ENCODE results near the gene FBXO42.
A peak's percentile ranks its signal among the peaks of the same experiment; 100 is the strongest.
"Not testable (repeated sequence)": the region's sequence is repeated elsewhere in the genome, so short reads cannot be mapped to it uniquely, and the experiment has no call there.

FBXO42 gene

GRCh38 chr1:16372535-16373285 lies 20.4 kb upstream of the FBXO42 start:
- no peak for DNase-seq (ENCODE audit: low read depth in 2 of 2)

DNA sequence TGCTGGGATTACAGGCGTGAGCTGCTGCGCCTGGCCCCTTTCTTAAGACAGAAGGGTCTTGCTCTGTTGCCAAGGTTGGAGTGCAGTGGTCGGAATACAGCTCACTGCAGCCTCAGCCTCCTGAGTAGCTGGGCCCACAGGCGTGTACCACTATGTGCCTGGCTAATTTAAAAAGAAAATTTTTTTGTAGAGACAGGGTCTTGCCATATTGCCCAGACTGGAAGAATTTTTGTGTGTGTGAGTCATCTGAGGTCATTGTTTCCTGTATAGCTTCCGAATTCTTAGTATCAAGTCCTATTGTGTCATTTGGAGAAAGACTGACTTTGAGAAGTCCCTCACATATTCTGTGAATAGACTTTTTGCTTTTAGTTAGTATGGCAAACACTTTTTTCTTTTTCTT lies 19.4 kb upstream of the FBXO42 start:
- DNase-seq (ENCODE audit: low read depth in 2 of 2) = no peak

- DNase-seq (ENCODE audit: low read depth in 2 of 2) = no peak
Observed at GRCh38 chr1:16369821-16370220, 17.5 kb upstream of the FBXO42 start.

GRCh38 chr1:16367968-16368890 lies 15.9 kb upstream of the FBXO42 start:
- DNase-seq (ENCODE audit: low read depth in 2 of 2) = no peak

DNA sequence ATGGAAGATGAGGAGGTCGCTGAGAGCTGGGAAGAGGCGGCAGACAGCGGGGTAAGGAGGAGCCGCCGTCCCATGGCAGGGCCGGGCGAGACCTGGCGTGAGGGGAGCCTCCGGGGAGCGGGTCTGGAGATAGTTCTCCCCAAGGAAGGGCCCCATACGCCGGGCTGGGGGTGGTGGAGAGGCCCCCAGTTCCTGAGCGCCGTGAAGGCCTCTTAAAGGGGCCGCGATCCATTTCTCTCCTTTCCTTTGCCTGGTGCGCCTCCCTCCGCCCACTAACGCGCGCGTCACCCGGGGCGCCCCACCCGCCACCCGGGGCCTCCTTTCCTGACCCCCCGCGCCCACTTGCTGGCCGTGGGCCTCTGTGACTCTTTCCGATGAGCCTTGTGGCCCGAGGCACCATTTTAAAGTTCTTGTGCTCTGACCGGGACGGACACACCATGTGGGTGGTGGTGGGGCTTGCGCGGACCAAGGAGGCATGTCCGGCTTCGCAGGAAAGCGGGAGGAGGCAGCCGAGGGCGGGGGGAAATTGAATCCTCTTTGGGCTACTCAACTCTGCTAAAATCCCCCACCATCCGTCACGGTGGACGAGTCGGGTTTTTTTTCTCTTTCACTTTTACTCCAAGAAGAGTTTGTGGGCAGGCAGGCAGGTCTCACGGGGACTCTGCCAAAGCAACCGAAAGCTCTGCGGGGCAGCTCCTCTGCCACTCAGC lies 15.1 kb upstream of the FBXO42 start:
- DNase-seq (ENCODE audit: low read depth in 2 of 2) = peak; percentile 83 to 84

DNA sequence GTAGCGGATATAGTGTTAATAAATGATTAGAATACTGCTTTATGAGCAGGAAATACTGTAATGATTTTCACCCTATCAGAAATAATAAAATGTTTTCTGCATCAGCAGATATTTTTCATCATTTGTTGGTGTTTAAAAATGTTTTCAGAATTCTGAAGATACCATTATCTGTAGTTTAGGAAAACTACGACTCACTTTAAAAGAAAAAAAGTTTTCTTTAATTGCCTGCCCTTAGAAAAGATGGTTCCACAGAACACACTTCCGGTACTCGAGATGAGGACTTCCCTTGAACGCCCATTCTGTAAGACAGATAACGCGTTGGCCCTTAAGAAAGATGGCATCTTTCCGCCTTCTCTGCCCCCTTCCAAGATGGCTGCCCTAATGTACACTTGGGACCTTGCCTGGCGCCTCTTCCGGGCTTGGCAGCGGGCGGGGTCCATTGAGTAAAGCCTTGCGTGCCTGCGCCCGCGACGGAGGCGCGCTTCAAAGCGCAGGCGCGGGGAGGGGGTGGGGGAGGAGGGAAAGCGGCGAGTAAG lies 14.5 kb upstream of the FBXO42 start, which contains the start of gene SZRD1:
TSS of gene SZRD1 (plus strand) at position 521 of the 536 bp plus-strand sequence. CDS start 16 bp downstream, outside the sequence.
- DNase-seq (ENCODE audit: low read depth in 2 of 2) = peak; percentile 93 to 95

- not testable (repeated sequence) for DNase-seq (ENCODE audit: low read depth in 2 of 2)
Observed at GRCh38 chr1:16365146-16365498, 12.8 kb upstream of the FBXO42 start.

DNA sequence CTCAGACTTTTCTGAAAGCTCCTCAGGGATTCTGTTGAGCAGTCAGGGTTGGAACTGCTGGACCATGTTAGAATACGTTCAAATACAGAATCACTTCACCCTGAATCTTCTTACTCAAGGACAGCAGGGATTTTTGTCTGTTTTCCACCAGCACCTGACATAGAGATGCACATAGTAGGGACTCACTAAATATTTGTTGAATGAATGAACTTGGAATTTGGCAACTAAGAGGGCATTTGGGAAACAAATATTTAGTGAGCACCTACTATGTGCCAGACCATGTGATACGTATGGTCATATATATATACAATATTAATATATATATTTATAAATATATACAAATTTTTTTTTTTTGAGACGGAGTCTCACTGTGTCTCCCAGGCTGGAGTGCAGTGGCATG lies 4.6 kb upstream of the FBXO42 start:
- DNase-seq (ENCODE audit: low read depth in 2 of 2) = no peak

- DNase-seq (ENCODE audit: low read depth in 2 of 2) = no peak
Observed at GRCh38 chr1:16354619-16355018, 2.3 kb upstream of the FBXO42 start.

GRCh38 chr1:16352842-16353535 lies 709 bp upstream of the FBXO42 start:
- no peak for DNase-seq (ENCODE audit: low read depth in 2 of 2)

GRCh38 chr1:16351456-16351993 lies 755 bp downstream of the FBXO42 start:
- DNase-seq (ENCODE audit: low read depth in 2 of 2) = no peak

- no peak for DNase-seq (ENCODE audit: low read depth in 2 of 2)
Observed at GRCh38 chr1:16349847-16350406, 2.4 kb downstream of the FBXO42 start.

GRCh38 chr1:16348414-16349182 lies 3.7 kb downstream of the FBXO42 start:
- no peak for DNase-seq (ENCODE audit: low read depth in 2 of 2)

GRCh38 chr1:16343276-16343675 lies 9.0 kb downstream of the FBXO42 start:
- not testable (repeated sequence) for DNase-seq (ENCODE audit: low read depth in 2 of 2)

DNA sequence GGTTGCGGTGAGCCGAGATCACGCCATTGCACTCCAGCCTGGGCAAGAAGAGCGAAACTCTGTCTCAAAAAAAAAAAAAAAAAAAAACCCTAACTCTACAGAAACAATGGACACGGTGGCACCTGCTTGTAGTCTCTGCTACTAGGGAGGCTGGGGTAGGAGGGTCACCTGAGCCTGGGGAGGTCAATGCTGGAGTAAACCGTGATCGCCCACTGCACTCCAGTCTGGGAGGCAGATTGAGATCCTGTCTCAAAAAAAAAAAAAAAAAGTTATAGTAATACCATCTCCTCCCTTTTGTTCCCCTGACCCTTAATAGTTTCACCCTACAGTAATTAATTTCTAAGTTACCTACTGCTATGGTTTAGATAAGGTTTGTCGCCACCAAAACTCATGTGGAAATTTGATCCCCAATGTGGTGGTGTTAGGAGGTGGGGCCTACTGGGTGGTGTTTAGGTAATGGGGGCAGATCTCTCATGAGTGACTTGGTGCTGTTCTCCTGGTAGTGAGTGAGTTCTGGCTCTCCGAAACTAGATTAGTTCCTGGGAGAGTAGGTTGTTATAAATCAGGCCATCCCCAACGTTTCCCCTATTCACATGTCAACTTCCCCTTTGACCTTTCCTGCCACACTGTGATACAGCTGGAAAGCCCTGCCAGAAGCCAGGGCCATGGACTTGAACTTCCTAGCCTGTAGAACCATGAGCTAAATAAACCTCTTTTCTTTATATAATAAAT lies 9.8 kb downstream of the FBXO42 start:
- DNase-seq (ENCODE audit: low read depth in 2 of 2) = no peak

GRCh38 chr1:16340673-16341072 lies 11.6 kb downstream of the FBXO42 start:
- DNase-seq (ENCODE audit: low read depth in 2 of 2) = no peak

DNA sequence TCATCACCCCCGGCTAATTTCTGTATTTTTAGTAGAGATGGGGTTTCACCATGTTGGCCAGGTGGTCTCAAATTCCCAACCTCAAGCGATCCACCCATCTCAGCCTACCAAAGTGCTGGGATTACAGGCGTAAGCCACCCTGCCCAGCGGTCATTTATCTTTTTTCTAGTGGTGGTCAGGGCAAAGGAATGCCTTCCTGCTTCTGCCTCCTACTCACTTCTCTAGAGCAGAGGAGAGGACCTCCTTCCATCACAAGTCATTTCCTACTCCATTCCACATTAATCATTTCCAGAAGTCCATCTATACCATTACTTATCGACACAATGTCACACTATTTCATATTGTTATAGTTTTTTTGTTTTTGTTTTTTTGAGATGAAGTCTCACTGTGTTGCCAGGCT lies 13.3 kb downstream of the FBXO42 start:
- DNase-seq (ENCODE audit: low read depth in 2 of 2) = no peak

DNA sequence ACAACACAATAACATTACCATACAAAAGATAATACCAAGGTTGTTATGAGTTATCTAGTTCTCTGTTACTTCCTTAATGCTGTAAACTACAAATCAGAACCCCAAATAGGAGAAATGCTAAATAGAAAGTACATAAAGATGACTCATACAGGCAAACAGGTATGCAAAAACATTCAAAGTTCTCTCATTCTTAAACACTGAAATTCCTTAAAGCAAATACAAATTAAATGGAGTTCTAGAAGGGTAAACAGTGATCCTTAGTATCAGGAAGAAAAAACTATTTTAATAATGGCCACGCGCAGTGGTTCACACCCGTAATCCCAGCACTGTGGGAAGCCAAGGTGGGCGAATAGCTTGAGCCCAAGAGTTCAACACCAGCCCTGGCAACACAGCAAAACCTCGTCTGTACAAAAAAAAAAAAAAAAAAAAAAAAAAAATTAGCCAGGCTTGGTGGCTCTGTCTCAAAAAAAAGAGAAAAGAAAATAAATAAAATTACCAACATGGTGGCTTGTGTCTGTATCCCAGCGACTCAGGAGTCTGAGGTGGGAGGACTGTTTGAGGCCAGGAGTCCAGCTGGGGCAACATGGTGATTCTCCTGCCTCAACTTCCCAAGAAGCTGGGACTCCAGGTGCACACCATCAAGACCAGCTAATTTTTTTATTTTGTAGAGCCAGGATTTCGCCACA lies 17.5 kb downstream of the FBXO42 start:
- no peak for DNase-seq (ENCODE audit: low read depth in 2 of 2)
